GM18867 (cell line): ENCODE measurements around the gene AMPD3.

Source experiments
- ATAC-seq: cut with Tn5 transposase; IDR thresholded peaks from one replicate; pipeline ENCODE4 v1.9.1; 2021; ENCODE audit warnings: mild to moderate bottlenecking, moderate library complexity; ENCODE audit not compliant: unreplicated experiment

AMPD3 gene

GRCh38 chr11:10500757-10501684, 46.0 kb downstream of the AMPD3 start:
- no peak for ATAC-seq

GRCh38 chr11:10502065-10502680, 47.1 kb downstream of the AMPD3 start:
- no peak for ATAC-seq

- ATAC-seq: no peak
These were observed 47.7 kb downstream of the AMPD3 start for GRCh38 chr11:10502770-10503169.

GRCh38 chr11:10503221-10503620, 48.2 kb downstream of the AMPD3 start:
- ATAC-seq: no peak

- ATAC-seq: no peak
These were observed 48.9 kb downstream of the AMPD3 start for GRCh38 chr11:10503777-10504480.

- ATAC-seq: no peak
These were observed 49.4 kb downstream of the AMPD3 start for GRCh38 chr11:10504490-10504889.

GRCh38 chr11:10505278-10506007, 50.4 kb downstream of the AMPD3 start:
- no peak for ATAC-seq

GRCh38 chr11:10506008-10506370, 50.9 kb downstream of the AMPD3 start:
- no peak for ATAC-seq

- no peak for ATAC-seq
These were observed 56.1 kb downstream of the AMPD3 start for GRCh38 chr11:10511181-10511621.

GRCh38 chr11:10514202-10514601, 59.1 kb downstream of the AMPD3 start:
- ATAC-seq: no peak

GRCh38 chr11:10514709-10515108, 59.6 kb downstream of the AMPD3 start:
- ATAC-seq: no peak

- ATAC-seq: no peak
These were observed 60.4 kb downstream of the AMPD3 start for GRCh38 chr11:10515418-10515817.

GRCh38 chr11:10518123-10518522, 63.1 kb downstream of the AMPD3 start:
- ATAC-seq: no peak

- no peak for ATAC-seq
These were observed 63.8 kb downstream of the AMPD3 start for GRCh38 chr11:10518891-10519290.

- no peak for ATAC-seq
These were observed 64.6 kb downstream of the AMPD3 start for GRCh38 chr11:10519630-10520029.

GRCh38 chr11:10520562-10520961, 65.5 kb downstream of the AMPD3 start:
- ATAC-seq: no peak

- ATAC-seq: no peak
These were observed 67.2 kb downstream of the AMPD3 start for GRCh38 chr11:10522276-10522675.

- no peak for ATAC-seq
These were observed 67.9 kb downstream of the AMPD3 start for GRCh38 chr11:10522921-10523320.

GRCh38 chr11:10524471-10524870, 69.4 kb downstream of the AMPD3 start:
- ATAC-seq: no peak

GRCh38 chr11:10526974-10527918, 72.2 kb downstream of the AMPD3 start:
- peak; percentile 42 for ATAC-seq
